GM19452 (cell line): ENCODE results near the gene AIPL1.

Experiments used
- ATAC-seq: cut with Tn5 transposase; IDR thresholded peaks from one replicate; pipeline ENCODE4 v1.9.1; 2021; ENCODE audit not compliant: unreplicated experiment

Gene AIPL1

GRCh38 chr17:6380915-6381438, 53.9 kb downstream of the AIPL1 start:
- no peak for ATAC-seq

GRCh38 chr17:6377906-6378305, 57.0 kb downstream of the AIPL1 start:
- ATAC-seq, result no peak

GRCh38 chr17:6376931-6377361, 58.0 kb downstream of the AIPL1 start:
- ATAC-seq, result no peak

- ATAC-seq, result no peak
Observed at GRCh38 chr17:6374761-6375312, 60.1 kb downstream of the AIPL1 start.

GRCh38 chr17:6374271-6374691, 60.6 kb downstream of the AIPL1 start:
- no peak for ATAC-seq
